Activated T-cell treated with anti-CD3 and anti-CD28 coated beads, Interleukin-2, amount 50 U/mL, for 24 hours (primary cell): ENCODE measurements around the gene CTR9.
"Not testable (repeated sequence)": the region's sequence is repeated elsewhere in the genome, so short reads cannot be mapped to it uniquely, and the experiment has no call there.

Source experiments
- DNase-seq: peaks from one replicate; pipeline ENCODE4 v3.0.0-alpha.2; 2020
- H3K27ac Mint-ChIP-seq: 2 replicates; pipeline ENCODE4 v1.8.0; 2020; ENCODE audit warnings: mild to moderate bottlenecking, mixed read lengths
- H3K27me3 Mint-ChIP-seq: 2 replicates; pipeline ENCODE4 v1.8.0; 2020; ENCODE audit warnings: mixed read lengths
- H3K36me3 Mint-ChIP-seq: 2 replicates; pipeline ENCODE4 v1.8.0; 2020; ENCODE audit warnings: low read depth, mixed read lengths
- H3K4me1 Mint-ChIP-seq: 2 replicates; pipeline ENCODE4 v1.8.0; 2020; ENCODE audit warnings: low read depth, mixed read lengths
- H3K4me3 Mint-ChIP-seq: 2 replicates; pipeline ENCODE4 v1.8.0; 2020; ENCODE audit warnings: mild to moderate bottlenecking, moderate library complexity, mixed read lengths
- H3K9me3 Mint-ChIP-seq: 2 replicates; pipeline ENCODE4 v1.8.0; 2020; ENCODE audit warnings: mixed read lengths

Gene CTR9

GRCh38 chr11:10808235-10808552 is 57.1 kb downstream of the CTR9 start:
- no peaks in the 10 kb centered on the region for H3K27me3 Mint-ChIP-seq
- peak overlapping the region; percentile 98 for H3K27ac Mint-ChIP-seq
- no peaks in the 10 kb centered on the region for H3K9me3 Mint-ChIP-seq
- peaks cover 60% of the 10 kb centered on the region for H3K36me3 Mint-ChIP-seq
- no peak for DNase-seq
- peak overlapping the region; percentile 94 for H3K4me3 Mint-ChIP-seq
- peaks cover 53% of the 10 kb centered on the region for H3K4me1 Mint-ChIP-seq

- Mint-ChIP-seq H3K27ac (peak within 1 kb of the TSS; percentile 98), H3K4me3 (peak within 1 kb of the TSS; percentile 94), H3K4me1 (peaks cover 47% of the 10 kb centered on the region), H3K9me3 (no peaks in the 10 kb centered on the region), H3K27me3 (no peaks in the 10 kb centered on the region), H3K36me3 (peaks cover 55% of the 10 kb centered on the region)
- peak; percentile 99 for DNase-seq
These were observed 57.7 kb downstream of the CTR9 start, which contains the start of gene EIF4G2 for GRCh38 chr11:10808553-10809372. TSS of gene EIF4G2 (minus strand) at chr11:10808926.

GRCh38 chr11:10809373-10810160 is 58.5 kb downstream of the CTR9 start:
- Mint-ChIP-seq H3K36me3 (peaks cover 47% of the 10 kb centered on the region), H3K4me3 (peak overlapping the region; percentile 94), H3K4me1 (peaks cover 45% of the 10 kb centered on the region), H3K27ac (peak overlapping the region; percentile 98), H3K27me3 (no peaks in the 10 kb centered on the region), H3K9me3 (no peaks in the 10 kb centered on the region)
- no peak for DNase-seq

GRCh38 chr11:10813945-10814344 is 62.9 kb downstream of the CTR9 start:
- H3K27ac Mint-ChIP-seq, result no peak overlapping the region
- peaks cover 6% of the 10 kb centered on the region for H3K27me3 Mint-ChIP-seq
- H3K9me3 Mint-ChIP-seq, result no peaks in the 10 kb centered on the region
- H3K4me3 Mint-ChIP-seq, result no peak overlapping the region
- no peak for DNase-seq
- peaks cover 6% of the 10 kb centered on the region for H3K36me3 Mint-ChIP-seq
- H3K4me1 Mint-ChIP-seq, result peaks cover 19% of the 10 kb centered on the region

- DNase-seq, result no peak
- Mint-ChIP-seq H3K4me1 (peaks cover 7% of the 10 kb centered on the region), H3K9me3 (no peaks in the 10 kb centered on the region), H3K4me3 (no peak overlapping the region), H3K36me3 (no peaks in the 10 kb centered on the region), H3K27me3 (peaks cover 6% of the 10 kb centered on the region), H3K27ac (no peak overlapping the region)
These were observed 67.5 kb downstream of the CTR9 start for GRCh38 chr11:10818594-10818993.

- not testable (repeated sequence) for H3K9me3 Mint-ChIP-seq
These were observed 71.4 kb downstream of the CTR9 start for GRCh38 chr11:10822491-10822890.

GRCh38 chr11:10823152-10823579 is 72.1 kb downstream of the CTR9 start:
- Mint-ChIP-seq H3K4me3 (no peak overlapping the region), H3K27ac (no peak overlapping the region), H3K4me1 (peaks cover 6% of the 10 kb centered on the region), H3K36me3 (no peaks in the 10 kb centered on the region), H3K27me3 (no peaks in the 10 kb centered on the region), H3K9me3 (no peaks in the 10 kb centered on the region)
- DNase-seq, result no peak

More at GRCh38 chr11:10822491-10822890, 71.4 kb downstream of the CTR9 start:
- DNase-seq, H3K27me3 Mint-ChIP-seq, H3K4me1 Mint-ChIP-seq, H3K36me3 Mint-ChIP-seq, H3K27ac Mint-ChIP-seq, H3K4me3 Mint-ChIP-seq: not testable (repeated sequence)

GRCh38 chr11:10824888-10825287 is 73.8 kb downstream of the CTR9 start:
- H3K27me3 Mint-ChIP-seq, result no peaks in the 10 kb centered on the region
- no peaks in the 10 kb centered on the region for H3K9me3 Mint-ChIP-seq
- peaks cover 6% of the 10 kb centered on the region for H3K4me1 Mint-ChIP-seq
- H3K36me3 Mint-ChIP-seq, result no peaks in the 10 kb centered on the region
- DNase-seq, result no peak
- no peak overlapping the region for H3K4me3 Mint-ChIP-seq
- H3K27ac Mint-ChIP-seq, result no peak overlapping the region

GRCh38 chr11:10828402-10828801 is 77.4 kb downstream of the CTR9 start:
- no peak overlapping the region for H3K4me3 Mint-ChIP-seq
- H3K27me3 Mint-ChIP-seq, result no peaks in the 10 kb centered on the region
- DNase-seq, result no peak
- no peaks in the 10 kb centered on the region for H3K36me3 Mint-ChIP-seq
- H3K27ac Mint-ChIP-seq, result no peak overlapping the region
- no peaks in the 10 kb centered on the region for H3K9me3 Mint-ChIP-seq
- H3K4me1 Mint-ChIP-seq, result peaks cover 5% of the 10 kb centered on the region

GRCh38 chr11:10829139-10829538 is 78.1 kb downstream of the CTR9 start:
- Mint-ChIP-seq H3K27me3 (no peaks in the 10 kb centered on the region), H3K4me1 (peaks cover 5% of the 10 kb centered on the region), H3K4me3 (no peak overlapping the region), H3K9me3 (no peaks in the 10 kb centered on the region), H3K36me3 (no peaks in the 10 kb centered on the region), H3K27ac (no peak overlapping the region)
- DNase-seq, result no peak
